ENCODE results near the gene C1S. TPM values are rescaled to one million over a fixed set of nuclear protein-coding genes. Genes with fewer than 3 reads are reported as not detected.

C1S gene
- total RNA-seq, 1 experiment from 2014 or later: 1.9 TPM

DNA sequence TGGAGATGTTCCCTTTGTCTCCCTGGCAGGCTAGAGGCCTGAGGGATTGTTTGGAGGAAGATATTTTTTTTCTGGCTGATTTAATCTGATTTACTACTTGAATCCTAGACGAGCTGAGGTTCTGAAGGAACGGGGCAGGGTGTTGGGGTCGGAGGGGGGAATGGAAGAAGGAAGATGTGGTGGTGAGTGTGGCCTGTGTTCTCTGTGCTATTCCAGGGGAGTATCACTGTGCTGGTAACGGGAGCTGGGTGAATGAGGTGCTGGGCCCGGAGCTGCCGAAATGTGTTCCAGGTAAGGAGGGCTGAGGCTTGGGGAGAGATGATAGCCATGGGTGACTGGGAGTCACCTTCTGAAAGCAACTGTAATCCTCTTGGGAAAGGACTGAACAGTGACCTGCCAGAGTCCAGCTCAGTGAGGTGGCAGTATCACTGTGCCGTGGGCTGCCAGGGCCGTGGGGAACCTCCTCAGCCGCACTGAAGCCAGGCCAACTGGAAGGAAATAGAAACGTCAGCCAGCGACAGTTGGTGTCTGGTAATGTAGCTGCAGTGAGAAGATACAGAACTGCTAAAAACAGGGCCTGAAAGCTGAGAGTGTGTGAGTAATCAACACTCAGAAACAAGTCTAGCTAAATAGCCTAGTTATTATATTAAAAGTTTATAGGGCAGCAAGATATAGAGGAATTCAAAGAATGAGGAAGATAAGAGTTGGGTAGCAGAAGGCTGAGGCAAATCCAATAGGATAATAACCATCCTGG is 7.9 kb downstream of the C1S start:
- Histone ChIP-seq H3K4me3 (ENCODE audit: low read depth, low read length, poor library complexity, severe bottlenecking) (no peak overlapping the region), H3K36me3 (ENCODE audit: insufficient read depth, low read length, poor library complexity, severe bottlenecking) (no peaks in the 10 kb centered on the region), H3K27ac (ENCODE audit: low read depth, low read length, poor library complexity, severe bottlenecking) (no peak overlapping the region), H3K27me3 (replicated peaks; ENCODE audit: insufficient read depth, low read depth, low read length, poor library complexity) (no peaks in the 10 kb centered on the region), H3K9me3 (ENCODE audit: low read depth, low read length, poor library complexity, severe bottlenecking) (no peaks in the 10 kb centered on the region), H3K4me1 (ENCODE audit: insufficient read depth, low read length, poor library complexity, severe bottlenecking) (no peaks in the 10 kb centered on the region)
- DNase-seq (ENCODE audit: low spot score): no peak
- no TSS peak for BruUV-seq (replicated peaks)
- ChIA-PET POLR2A (ENCODE audit: low non-redundant PET) (no interaction called here), CTCF (no interaction called here)
- intact Hi-C loops (cut with micrococcal nuclease; ENCODE audit: unreplicated experiment): no loop called here
- no peak for TF ChIP-seq EZH2 (IDR thresholded peaks at IDR 0.05; ENCODE audit: borderline replicate concordance, low read depth, low read length, poor library complexity, severe bottlenecking)
- TF ChIP-seq, protein P1, sequence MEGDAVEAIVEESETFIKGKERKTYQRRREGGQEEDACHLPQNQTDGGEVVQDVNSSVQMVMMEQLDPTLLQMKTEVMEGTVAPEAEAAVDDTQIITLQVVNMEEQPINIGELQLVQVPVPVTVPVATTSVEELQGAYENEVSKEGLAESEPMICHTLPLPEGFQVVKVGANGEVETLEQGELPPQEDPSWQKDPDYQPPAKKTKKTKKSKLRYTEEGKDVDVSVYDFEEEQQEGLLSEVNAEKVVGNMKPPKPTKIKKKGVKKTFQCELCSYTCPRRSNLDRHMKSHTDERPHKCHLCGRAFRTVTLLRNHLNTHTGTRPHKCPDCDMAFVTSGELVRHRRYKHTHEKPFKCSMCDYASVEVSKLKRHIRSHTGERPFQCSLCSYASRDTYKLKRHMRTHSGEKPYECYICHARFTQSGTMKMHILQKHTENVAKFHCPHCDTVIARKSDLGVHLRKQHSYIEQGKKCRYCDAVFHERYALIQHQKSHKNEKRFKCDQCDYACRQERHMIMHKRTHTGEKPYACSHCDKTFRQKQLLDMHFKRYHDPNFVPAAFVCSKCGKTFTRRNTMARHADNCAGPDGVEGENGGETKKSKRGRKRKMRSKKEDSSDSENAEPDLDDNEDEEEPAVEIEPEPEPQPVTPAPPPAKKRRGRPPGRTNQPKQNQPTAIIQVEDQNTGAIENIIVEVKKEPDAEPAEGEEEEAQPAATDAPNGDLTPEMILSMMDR (conservative IDR thresholded peaks at IDR 0.05; ENCODE audit: low read depth, low read length): no peak

DNA sequence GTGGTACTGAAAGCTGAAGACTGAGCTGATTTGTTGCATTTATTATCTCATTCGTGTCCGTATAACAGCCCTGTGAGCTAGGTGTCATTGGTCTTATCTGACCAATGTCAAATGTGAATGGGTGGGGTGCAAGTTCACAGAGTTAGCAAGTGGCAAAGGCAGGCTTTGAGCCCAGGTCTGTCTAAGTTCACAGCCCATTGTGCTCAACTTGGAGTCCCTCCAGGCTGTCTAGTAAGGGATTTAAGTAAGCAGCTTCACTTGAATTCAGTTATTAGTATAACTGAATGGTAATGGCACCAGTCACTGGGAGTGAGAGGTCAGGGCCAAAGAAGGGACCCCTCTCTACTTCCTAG is 8.5 kb downstream of the C1S start:
- Histone ChIP-seq H3K4me3 (ENCODE audit: low read depth, low read length, poor library complexity, severe bottlenecking) (no peak overlapping the region), H3K9me3 (ENCODE audit: low read depth, low read length, poor library complexity, severe bottlenecking) (no peaks in the 10 kb centered on the region), H3K4me1 (ENCODE audit: insufficient read depth, low read length, poor library complexity, severe bottlenecking) (no peaks in the 10 kb centered on the region), H3K36me3 (ENCODE audit: insufficient read depth, low read length, poor library complexity, severe bottlenecking) (no peaks in the 10 kb centered on the region), H3K27ac (ENCODE audit: low read depth, low read length, poor library complexity, severe bottlenecking) (no peak overlapping the region), H3K27me3 (replicated peaks; ENCODE audit: insufficient read depth, low read depth, low read length, poor library complexity) (no peaks in the 10 kb centered on the region)
- no peak for DNase-seq (ENCODE audit: low spot score)
- intact Hi-C loops (cut with micrococcal nuclease; ENCODE audit: unreplicated experiment): no loop called here
- no TSS peak for BruUV-seq (replicated peaks)
- no peak for TF ChIP-seq EZH2 (IDR thresholded peaks at IDR 0.05; ENCODE audit: borderline replicate concordance, low read depth, low read length, poor library complexity, severe bottlenecking)
- TF ChIP-seq, protein P1 (conservative IDR thresholded peaks at IDR 0.05; ENCODE audit: low read depth, low read length): no peak
- ChIA-PET POLR2A (ENCODE audit: low non-redundant PET) (no interaction called here), CTCF (no interaction called here)

DNA sequence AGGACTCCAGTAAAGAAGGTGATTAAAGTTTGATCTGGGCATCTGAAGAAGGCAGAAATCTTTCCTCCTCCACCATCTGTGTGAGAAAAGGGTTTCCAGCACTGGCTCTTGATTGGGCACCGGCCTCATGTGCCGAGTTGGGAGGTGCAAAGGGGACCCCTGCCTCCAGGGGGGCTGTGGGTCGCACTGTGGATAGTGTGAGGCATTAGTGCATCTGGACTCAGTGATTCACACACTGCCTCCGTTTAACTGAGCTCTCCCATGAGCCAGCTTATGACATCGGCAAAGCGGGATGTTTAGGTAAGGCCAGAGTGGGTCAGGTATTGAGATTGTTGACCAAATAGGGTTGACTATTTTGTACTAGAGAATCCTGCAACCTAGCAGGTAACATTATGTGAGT is 8.9 kb downstream of the C1S start:
- H3K27me3 ChIP-seq (replicated peaks; ENCODE audit: insufficient read depth, low read depth, low read length, poor library complexity): no peaks in the 10 kb centered on the region
- DNase-seq (ENCODE audit: low spot score): no peak
- ChIA-PET CTCF (no interaction called here), POLR2A (ENCODE audit: low non-redundant PET) (no interaction called here)
- no peak overlapping the region for H3K27ac ChIP-seq (ENCODE audit: low read depth, low read length, poor library complexity, severe bottlenecking)
- no peaks in the 10 kb centered on the region for H3K36me3 ChIP-seq (ENCODE audit: insufficient read depth, low read length, poor library complexity, severe bottlenecking)
- H3K4me3 ChIP-seq (ENCODE audit: low read depth, low read length, poor library complexity, severe bottlenecking): no peak overlapping the region
- no TSS peak for BruUV-seq (replicated peaks)
- intact Hi-C loops (cut with micrococcal nuclease; ENCODE audit: unreplicated experiment): no loop called here
- no peaks in the 10 kb centered on the region for H3K4me1 ChIP-seq (ENCODE audit: insufficient read depth, low read length, poor library complexity, severe bottlenecking)
- TF ChIP-seq EZH2 (IDR thresholded peaks at IDR 0.05; ENCODE audit: borderline replicate concordance, low read depth, low read length, poor library complexity, severe bottlenecking): no peak
- TF ChIP-seq, protein P1 (conservative IDR thresholded peaks at IDR 0.05; ENCODE audit: low read depth, low read length): no peak
- H3K9me3 ChIP-seq (ENCODE audit: low read depth, low read length, poor library complexity, severe bottlenecking): no peaks in the 10 kb centered on the region
